Measurements from ENCODE around the gene GOLIM4. TPM values are rescaled to one million over a fixed set of nuclear protein-coding genes. Genes with fewer than 3 reads are reported as not detected.

The GOLIM4 gene
- total and polyA plus RNA-seq, 2 experiments from 2014 or later: 34.4 to 50.5 TPM

DNA sequence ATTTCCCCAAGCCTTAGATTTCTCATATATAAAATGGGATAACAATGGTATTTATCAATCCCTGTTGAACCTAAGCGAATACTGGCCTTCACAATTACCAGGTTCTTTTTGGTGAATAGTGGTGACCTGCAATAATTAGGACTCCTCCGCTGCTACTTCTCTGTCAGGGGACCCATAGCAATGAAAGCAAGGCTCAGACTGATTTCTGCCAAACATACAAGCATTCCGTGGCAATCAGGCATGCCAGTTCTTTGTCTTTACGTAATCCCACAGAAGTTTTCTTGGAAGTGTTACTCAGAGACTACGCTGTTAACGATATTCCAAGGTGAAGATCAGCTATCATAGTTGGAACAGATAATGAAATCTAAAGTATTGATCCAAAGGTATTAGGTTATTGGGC is 105.7 kb downstream of the GOLIM4 start (continued):
- TF ChIP-seq CTCF (conservative IDR thresholded peaks at IDR 0.05; ENCODE audit: low read depth in 2 of 2) (no peak), ZNF114 (CRISPR knock-in tag; IDR thresholded peaks at IDR 0.05) (no peak), REST (IDR thresholded peaks at IDR 0.05; ENCODE audit: unreplicated experiment) (no peak), STAT1 (IDR thresholded peaks at IDR 0.05; ENCODE audit: unreplicated experiment) (no peak), NANOG (IDR thresholded peaks at IDR 0.05; ENCODE audit: borderline replicate concordance) (no peak), ETS1 (IDR thresholded peaks at IDR 0.05) (no peak), JUNB (IDR thresholded peaks at IDR 0.05; ENCODE audit: unreplicated experiment) (no peak), CREB1 (CRISPR knock-in tag; IDR thresholded peaks at IDR 0.05; ENCODE audit: low read depth) (no peak), EZH2 (IDR thresholded peaks at IDR 0.05; ENCODE audit: low read depth, unreplicated experiment) (no peak), POLR2AphosphoS5 (IDR thresholded peaks at IDR 0.05; ENCODE audit: low read depth) (no peak), ZNF331 (CRISPR knock-in tag; IDR thresholded peaks at IDR 0.05; ENCODE audit: low read depth) (no peak)

DNA sequence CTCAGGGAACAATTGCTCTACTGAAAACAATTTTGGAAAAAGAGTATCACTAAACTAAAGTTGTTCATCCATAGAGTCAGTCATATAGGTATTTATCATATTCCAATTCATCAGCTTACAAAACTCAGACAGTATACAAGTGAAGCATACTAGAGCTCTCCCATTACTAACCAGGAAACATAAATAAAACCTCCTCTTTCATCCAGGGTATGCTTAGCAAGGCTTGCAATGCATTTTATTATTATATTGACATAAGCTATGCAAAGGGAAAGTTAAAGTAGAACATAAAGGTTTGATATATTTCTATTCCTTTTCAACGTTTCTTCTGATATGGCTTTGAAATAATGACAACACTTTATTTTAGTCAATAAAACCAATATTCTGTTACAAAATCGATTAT is 106.7 kb downstream of the GOLIM4 start:
- no peaks in the 10 kb centered on the region; the same call in 2 of the 3 replicates for H3K9me3 Mint-ChIP-seq
- H3K27ac Mint-ChIP-seq: no peak overlapping the region
- H3K36me3 ChIP-seq (ENCODE audit: insufficient read depth): no peaks in the 10 kb centered on the region
- no peaks in the 10 kb centered on the region for H3K79me2 ChIP-seq (replicated peaks; ENCODE audit: insufficient read depth)
- H3K9me2 ChIP-seq (ENCODE audit: insufficient read depth): no peaks in the 10 kb centered on the region
- DNase-seq (ENCODE audit: low spot score) (no peak), ATAC-seq (no peak)
- no peaks in the 10 kb centered on the region for H3F3A ChIP-seq (replicated peaks; ENCODE audit: low read depth)
- no peaks in the 10 kb centered on the region for H3K27me3 ChIP-seq (ENCODE audit: insufficient read depth)
- no peaks in the 10 kb centered on the region for H4K20me1 ChIP-seq (replicated peaks; ENCODE audit: insufficient read depth)
- peaks cover 2% of the 10 kb centered on the region for H3K27me3 Mint-ChIP-seq (ENCODE audit: insufficient read depth, low read depth, poor library complexity)
- no peak overlapping the region for H3K4me2 ChIP-seq
- no peaks in the 10 kb centered on the region for H3K4me1 Mint-ChIP-seq
- H3K4me3 ChIP-seq: no peak overlapping the region
- no peaks in the 10 kb centered on the region for H3K36me3 Mint-ChIP-seq (ENCODE audit: low read depth)
- H3K4me1 ChIP-seq (ENCODE audit: insufficient read depth): no peaks in the 10 kb centered on the region
- no peak overlapping the region for H3K4me3 Mint-ChIP-seq
- no peak overlapping the region for H3K27ac ChIP-seq (ENCODE audit: low read depth)
- no peak overlapping the region for H2AFZ ChIP-seq
- TF ChIP-seq ZNF462 (CRISPR knock-in tag; IDR thresholded peaks at IDR 0.05) (no peak), CREB1 (CRISPR knock-in tag; IDR thresholded peaks at IDR 0.05; ENCODE audit: low read depth) (no peak), NANOG (IDR thresholded peaks at IDR 0.05; ENCODE audit: borderline replicate concordance) (no peak), POLR2AphosphoS5 (IDR thresholded peaks at IDR 0.05; ENCODE audit: low read depth) (no peak), STAT1 (IDR thresholded peaks at IDR 0.05; ENCODE audit: unreplicated experiment) (no peak), ZNF114 (CRISPR knock-in tag; IDR thresholded peaks at IDR 0.05) (no peak)
